Measurements from ENCODE around the gene USP36.
"Not testable (repeated sequence)": the region's sequence is repeated elsewhere in the genome, so short reads cannot be mapped to it uniquely, and the experiment has no call there.

The USP36 gene

DNA sequence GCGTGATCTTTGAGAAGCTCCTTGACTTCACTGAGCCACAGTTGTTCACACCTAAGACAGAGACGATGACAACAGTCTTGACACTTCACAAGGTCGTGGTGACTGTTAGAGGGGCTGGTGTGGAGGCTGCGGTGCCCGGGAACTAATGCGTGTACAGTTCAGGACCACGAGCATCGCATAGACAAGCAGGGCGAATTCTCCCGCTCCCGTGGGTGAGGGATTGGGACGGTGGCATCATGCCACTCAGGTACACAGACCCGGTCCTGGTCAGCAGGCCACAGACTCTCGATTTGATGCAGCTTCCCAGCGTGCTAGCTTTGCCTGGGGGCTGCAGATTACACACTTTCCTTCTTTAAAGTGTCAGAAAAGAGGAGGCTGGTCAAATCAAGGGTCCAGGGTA, 37.6 kb upstream of the USP36 start:
- no peak for FAIRE-seq
- no peak for DNase-seq (ENCODE audit: insufficient read length, low spot score)
- TF ChIP-seq, protein P1, sequence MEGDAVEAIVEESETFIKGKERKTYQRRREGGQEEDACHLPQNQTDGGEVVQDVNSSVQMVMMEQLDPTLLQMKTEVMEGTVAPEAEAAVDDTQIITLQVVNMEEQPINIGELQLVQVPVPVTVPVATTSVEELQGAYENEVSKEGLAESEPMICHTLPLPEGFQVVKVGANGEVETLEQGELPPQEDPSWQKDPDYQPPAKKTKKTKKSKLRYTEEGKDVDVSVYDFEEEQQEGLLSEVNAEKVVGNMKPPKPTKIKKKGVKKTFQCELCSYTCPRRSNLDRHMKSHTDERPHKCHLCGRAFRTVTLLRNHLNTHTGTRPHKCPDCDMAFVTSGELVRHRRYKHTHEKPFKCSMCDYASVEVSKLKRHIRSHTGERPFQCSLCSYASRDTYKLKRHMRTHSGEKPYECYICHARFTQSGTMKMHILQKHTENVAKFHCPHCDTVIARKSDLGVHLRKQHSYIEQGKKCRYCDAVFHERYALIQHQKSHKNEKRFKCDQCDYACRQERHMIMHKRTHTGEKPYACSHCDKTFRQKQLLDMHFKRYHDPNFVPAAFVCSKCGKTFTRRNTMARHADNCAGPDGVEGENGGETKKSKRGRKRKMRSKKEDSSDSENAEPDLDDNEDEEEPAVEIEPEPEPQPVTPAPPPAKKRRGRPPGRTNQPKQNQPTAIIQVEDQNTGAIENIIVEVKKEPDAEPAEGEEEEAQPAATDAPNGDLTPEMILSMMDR (IDR thresholded peaks at IDR 0.05; ENCODE audit: insufficient read depth, missing control alignments): no peak

DNA sequence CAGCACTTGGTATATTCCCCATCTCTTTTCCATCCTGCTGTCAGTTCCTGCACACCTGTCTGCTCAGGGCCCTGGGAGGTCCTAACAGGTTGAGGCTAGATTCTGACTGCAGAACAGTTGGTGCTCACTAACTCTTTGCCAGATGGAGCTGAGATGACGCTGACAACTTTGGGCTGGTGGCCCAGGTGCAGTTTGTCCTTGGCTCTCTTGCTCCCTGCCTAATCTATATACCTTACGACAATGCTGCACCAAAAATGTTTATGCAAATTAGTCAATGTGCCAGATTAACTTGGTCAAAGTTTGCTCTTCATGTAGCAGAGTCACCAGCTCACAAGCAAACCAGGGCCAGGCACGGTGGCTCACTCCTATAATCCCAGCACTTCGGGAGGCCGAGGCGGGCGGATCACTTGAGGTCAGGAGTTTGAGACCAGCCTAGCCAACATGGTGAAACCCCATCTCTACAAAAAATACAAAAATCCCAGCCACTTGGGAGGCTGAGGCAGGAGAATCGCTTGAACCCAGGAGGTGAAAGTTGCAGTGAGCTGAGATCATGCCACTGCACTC, 36.4 kb upstream of the USP36 start:
- DNase-seq (ENCODE audit: insufficient read length, low spot score); FAIRE-seq: not testable (repeated sequence)

DNA sequence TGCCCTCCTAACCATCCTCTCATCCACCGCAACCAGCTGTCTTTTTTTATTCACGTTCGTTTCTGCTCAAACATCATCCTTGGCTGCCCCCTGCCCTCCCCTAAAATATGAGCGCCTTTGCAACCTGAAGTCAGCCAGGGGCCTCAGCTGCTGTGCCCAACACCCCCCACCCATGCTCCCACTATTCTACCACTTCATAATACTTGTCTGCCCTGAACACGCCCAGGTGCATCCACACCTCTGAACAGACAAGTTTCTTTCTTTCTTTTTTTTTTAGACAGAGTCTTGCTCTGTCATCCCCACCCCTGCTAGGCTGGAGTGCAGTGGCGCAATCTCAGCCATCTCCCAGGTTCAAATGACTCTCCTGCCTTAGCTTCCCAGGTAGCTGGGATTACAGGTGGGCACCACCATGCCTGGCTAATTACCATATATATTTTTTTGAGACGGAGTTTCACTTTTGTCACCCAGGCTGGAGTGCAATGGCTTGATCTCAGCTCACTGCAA, 35.5 kb upstream of the USP36 start:
- TF ChIP-seq, protein P1 (IDR thresholded peaks at IDR 0.05; ENCODE audit: insufficient read depth, missing control alignments): no peak
- no peak for FAIRE-seq

DNA sequence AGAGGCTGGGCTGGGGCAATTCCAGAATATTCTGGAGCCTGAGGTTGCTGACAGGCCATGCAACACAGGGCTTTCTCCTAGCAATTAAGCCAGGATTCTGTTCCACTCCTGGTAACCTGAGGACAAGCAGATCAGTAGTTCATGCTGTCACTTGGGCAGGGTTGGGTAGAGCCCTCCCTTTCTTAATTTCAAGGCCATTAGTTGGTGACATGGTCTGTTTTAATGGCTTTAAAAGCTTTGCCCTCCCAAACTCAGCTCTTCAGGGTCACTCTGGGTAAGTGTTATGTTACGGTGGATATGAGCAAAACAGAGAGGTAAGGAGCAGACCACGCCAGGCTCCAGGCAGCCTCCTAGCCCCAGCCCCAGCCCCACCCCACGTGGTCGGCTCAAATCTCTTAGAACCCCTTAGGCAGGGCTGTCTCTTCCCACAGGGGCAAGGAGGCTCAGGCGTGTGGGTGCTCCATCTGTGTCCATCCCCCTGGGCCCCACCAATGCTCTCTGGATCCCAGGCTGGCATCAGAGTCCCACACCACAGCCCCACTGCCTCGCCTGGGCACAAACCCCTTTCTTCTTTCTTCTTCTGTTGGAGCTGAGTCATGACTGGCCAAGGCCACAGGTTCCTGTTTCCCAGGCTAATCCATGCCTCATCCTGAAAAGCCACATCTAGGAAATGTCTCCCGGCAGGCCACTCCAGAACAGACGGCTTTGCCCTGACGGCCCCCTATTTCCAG, 34.9 kb upstream of the USP36 start:
- FAIRE-seq (no peak), DNase-seq (ENCODE audit: insufficient read length, low spot score) (peak; percentile 5)

More for the DNA sequence above, 35.5 kb upstream of the USP36 start:
- DNase-seq (ENCODE audit: insufficient read length, low spot score): no peak

DNA sequence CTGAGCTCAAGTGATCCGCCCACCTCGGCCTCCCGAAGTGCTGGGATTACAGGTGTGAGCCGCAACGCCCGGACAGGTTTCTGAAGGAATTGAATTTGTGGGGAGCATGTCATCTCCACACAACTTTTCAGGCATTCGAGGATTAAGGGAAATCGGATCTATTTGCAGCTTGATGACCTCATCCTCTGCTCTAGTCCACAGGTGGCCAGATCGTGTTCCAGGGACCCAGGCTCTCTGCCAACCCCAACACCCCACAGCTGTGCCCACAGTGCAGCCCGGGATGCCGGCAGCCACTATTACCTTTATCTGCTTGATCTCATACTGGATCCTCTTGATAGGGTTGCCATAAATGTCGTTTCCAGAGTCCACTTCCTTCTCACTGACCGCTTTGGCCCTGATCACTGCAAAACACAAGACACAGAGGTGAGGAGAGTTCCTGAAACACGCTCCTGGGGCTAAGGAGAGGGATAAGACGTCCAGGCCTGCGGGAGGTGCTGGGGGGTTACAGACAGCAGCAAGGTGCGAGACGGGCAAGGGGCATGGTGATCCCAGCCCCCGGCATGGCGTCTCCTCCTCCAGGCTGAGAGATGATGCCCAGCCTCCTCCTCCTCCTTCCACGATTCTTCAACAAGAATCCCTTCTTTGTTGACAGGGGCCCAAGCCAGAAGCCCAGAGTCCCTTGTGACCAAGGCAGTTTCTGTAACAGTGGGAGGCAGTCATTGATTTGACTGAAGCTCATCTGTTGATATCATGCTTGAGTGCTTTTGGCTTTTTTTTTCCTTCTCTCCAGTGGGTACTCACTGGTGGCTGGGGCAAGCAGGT, 33.1 kb upstream of the USP36 start:
- DNase-seq (ENCODE audit: insufficient read length, low spot score): no peak
- no peak for FAIRE-seq
- TF ChIP-seq, protein P1 (IDR thresholded peaks at IDR 0.05; ENCODE audit: insufficient read depth, missing control alignments): no peak

More for the DNA sequence above, 34.9 kb upstream of the USP36 start:
- TF ChIP-seq, protein P1 (IDR thresholded peaks at IDR 0.05; ENCODE audit: insufficient read depth, missing control alignments): no peak

DNA sequence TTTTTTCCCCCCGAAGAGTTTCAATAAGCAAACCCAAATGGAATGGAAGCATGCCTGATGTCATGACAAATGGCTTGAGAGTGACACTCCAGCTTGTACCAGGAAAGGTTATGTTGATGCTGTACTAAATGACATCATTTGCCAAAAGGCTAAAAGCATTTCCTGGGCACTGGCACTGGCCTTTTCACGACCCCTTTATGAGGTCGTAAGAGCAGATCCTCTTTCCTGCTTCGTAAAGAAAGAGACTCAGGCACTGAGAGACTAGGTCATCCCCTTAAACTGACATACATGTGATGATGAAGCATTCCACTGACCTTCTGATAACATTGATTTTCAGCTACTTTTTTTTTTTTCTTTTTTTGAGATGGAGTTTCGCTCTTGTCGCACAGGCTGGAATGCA, 31.9 kb upstream of the USP36 start:
- TF ChIP-seq, protein P1 (IDR thresholded peaks at IDR 0.05; ENCODE audit: insufficient read depth, missing control alignments): no peak
- FAIRE-seq: no peak
- DNase-seq (ENCODE audit: insufficient read length, low spot score): no peak

DNA sequence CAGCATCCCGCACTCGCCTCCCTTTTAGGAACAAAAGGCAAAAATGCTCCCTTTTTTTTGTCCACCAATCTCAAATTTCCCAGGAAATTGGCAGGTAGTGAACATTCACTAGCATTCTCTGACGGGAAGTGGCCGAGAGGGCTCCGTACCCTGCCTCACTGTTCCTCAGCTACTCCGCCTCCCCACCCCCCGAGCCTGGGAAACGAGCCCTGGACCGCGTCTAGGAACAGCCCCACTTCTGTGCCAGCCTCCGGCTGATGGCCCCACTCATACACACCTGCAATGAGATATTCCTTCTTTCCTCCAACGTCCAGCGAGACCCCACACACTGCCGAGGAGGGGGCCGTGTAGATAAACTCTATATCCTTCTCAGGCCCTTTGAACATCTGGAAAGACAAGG, 30.0 kb upstream of the USP36 start:
- FAIRE-seq (no peak), DNase-seq (ENCODE audit: insufficient read length, low spot score) (no peak)
- TF ChIP-seq, protein P1 (IDR thresholded peaks at IDR 0.05; ENCODE audit: insufficient read depth, missing control alignments): no peak

All from D721Med (cell line).